Right lobe of liver (tissue), 6 donors: ENCODE measurements around the gene GSG1. TPM values are rescaled to one million over a fixed set of nuclear protein-coding genes. Genes with fewer than 3 reads are reported as not detected.

Source experiments
- ATAC-seq, 4 donors: fragments of 200-7000 bp; cut with Tn5 transposase; one replicate each; pipeline ENCODE4 v1.9.1; 2020; ENCODE audit warnings: mild to moderate bottlenecking in 4 of 4, moderate library complexity in 4 of 4
- DNase-seq, 3 donors: peaks; one replicate each; pipeline ENCODE4 v3.0.0-alpha.2; 2020
- H3K27ac ChIP-seq, 3 donors: fragments of 200-600 bp; one replicate each; pipeline ENCODE4 v1.8.0; 2022
- H3K27me3 ChIP-seq, 2 donors: fragments of 200-600 bp; one replicate each; pipeline ENCODE4 v1.8.0; 2022
- H3K36me3 ChIP-seq, 4 donors: fragments of 200-600 bp; sonication (generic) in 1 of 4; one replicate each; pipeline versions ENCODE4 v1.5.1 to v1.8.0; 2017 to 2022; ENCODE audit warnings: control low read depth in 1 of 4
- H3K4me1 ChIP-seq, 4 donors: fragments of 200-600 bp; sonication (generic) in 1 of 4; one replicate each; pipeline versions ENCODE4 v1.5.1 to v1.8.0; 2017 to 2022; ENCODE audit warnings: control low read depth in 1 of 4
- H3K4me3 ChIP-seq, 3 donors: fragments of 200-600 bp; one replicate each; pipeline ENCODE4 v1.8.0; 2022
- H3K9me3 ChIP-seq, 4 donors: fragments of 200-600 bp; sonication (generic) in 1 of 4; one replicate each; pipeline versions ENCODE4 v1.5.1 to v1.8.0; 2017 to 2022; ENCODE audit warnings: control low read depth in 1 of 4
- POLR2A ChIP-seq: fragments of 450-650 bp; IDR thresholded peaks from one replicate; pipeline ENCODE4 v1.6.1; 2017; ENCODE audit warnings: antibody characterized with exemption, mild to moderate bottlenecking
- WGBS: methylation state at CpG from one replicate; pipeline ENCODE4 v1.1.6; 2018; ENCODE audit warnings: low coverage, low lambda C conversion rate; ENCODE audit not compliant: insufficient coverage; ENCODE audit errors: missing lambda C conversion rate; 5-methylcytosine and 5-hydroxymethylcytosine counted together
- intact Hi-C, 2 donors: fragments of 100-400 bp; cut with DNase I; formaldehyde crosslinking; loops; one replicate each; pipeline versions ENCODE4 v1.11.2 to v1.14.1; 2022
- total RNA-seq, 6 experiments: library from RNA; depleted of rRNA in 2 of 6; stranded (reverse); fragments of >200 nt in 2 of 6; fragmentation: NEBNext Ultra II Directional in 3 of 6; extraction: Animal tissue kit (Norgen Biotek cat#: 25700) in 3 of 6; gene quantifications; one replicate each; pipeline versions ENCODE4 v1.1.0 to v1.2.4, GENCODE V29; 2016 to 2023
- TF ChIP-seq, protein P1 (sequence below), 4 donors: fragments of 200-600 bp in 3 of 4; fragments of 450-650 bp in 1 of 4; IDR thresholded peaks; one replicate each; pipeline versions ENCODE4 v1.5.1 to v1.8.0; 2016 to 2022; ENCODE audit warnings: antibody characterized with exemption in 4 of 4, mild to moderate bottlenecking in 2 of 4
- donor health status: DM: no; HTN: yes; CAD: no.
- donor health status: DM: no; HTN: no; CAD: no.
- donor health status: DM: no; HTN: no; CAD: no.
- donor health status: DM: no; HTN: yes; CAD: no.
- donor health status: DM: no; HTN: yes; CAD: no.

The GSG1 gene
- total RNA-seq, 6 experiments from 2014 or later: not detected

DNA sequence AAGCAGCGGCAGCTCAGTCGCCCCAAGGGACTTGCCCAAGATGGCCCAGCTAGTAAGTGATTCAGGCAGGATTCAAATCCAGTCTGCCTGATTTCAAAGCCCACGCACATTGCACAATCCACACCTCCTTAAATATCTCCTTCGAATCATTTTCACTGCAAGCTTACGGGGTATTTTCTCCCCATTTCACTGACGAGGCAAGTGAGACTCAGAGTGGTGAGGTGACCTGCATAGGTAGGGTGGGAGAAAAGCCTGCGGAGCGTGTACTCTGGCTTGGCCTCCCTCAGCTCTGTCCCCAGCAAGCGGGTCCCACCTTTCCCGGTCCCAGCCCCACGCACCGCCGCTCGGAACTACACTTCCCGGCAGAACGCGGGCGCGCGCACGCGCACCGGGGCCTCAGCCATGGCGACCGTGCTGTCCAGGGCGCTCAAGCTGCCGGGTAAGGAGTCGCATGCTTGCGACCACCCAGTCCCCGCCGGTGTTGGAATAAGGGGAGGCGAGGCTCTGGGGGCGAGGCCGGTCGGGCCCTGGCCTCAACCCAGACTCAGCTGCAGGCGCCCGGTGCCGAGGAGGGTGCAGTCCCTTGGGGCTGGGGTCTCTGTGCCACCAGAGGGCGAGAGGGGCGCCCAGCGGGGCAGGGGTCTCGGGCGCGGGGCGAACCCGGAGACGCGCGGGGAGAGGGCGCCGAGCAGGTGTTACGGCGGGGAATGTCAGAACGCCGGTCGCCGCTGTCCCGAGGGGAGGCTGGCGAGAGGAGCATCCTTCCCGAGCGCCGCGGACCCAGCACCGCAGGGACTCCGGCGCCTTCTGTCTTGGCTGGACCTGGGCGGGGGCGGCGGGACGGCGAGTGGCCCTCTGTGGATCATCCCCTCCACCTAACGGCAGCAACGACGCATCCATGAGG is 59.2 kb downstream of the GSG1 start, which contains the start of gene FAM234B:
TSS of gene FAM234B (plus strand) at position 380 of the 904 bp plus-strand sequence. CDS start at position 403, 23 bp downstream.
- ATAC-seq (peak; percentile 92 to 97 (median 93)), DNase-seq (peak; percentile 81 to 83 (median 82))
- Histone ChIP-seq H3K4me3 (peak within 1 kb of the TSS; percentile 99 to 100 (median 100)), H3K27ac (peak within 1 kb of the TSS in 2 of 3 donors; percentile 45 to 70), H3K36me3 (no peaks in the 10 kb centered on the region), H3K4me1 (peaks cover 0 to 15% (median 0%) of the 10 kb centered on the region in 4 donors), H3K27me3 (no peaks in the 10 kb centered on the region), H3K9me3 (no peaks in the 10 kb centered on the region)
- peak; percentile 23 for TF ChIP-seq POLR2A
- TF ChIP-seq, protein P1, sequence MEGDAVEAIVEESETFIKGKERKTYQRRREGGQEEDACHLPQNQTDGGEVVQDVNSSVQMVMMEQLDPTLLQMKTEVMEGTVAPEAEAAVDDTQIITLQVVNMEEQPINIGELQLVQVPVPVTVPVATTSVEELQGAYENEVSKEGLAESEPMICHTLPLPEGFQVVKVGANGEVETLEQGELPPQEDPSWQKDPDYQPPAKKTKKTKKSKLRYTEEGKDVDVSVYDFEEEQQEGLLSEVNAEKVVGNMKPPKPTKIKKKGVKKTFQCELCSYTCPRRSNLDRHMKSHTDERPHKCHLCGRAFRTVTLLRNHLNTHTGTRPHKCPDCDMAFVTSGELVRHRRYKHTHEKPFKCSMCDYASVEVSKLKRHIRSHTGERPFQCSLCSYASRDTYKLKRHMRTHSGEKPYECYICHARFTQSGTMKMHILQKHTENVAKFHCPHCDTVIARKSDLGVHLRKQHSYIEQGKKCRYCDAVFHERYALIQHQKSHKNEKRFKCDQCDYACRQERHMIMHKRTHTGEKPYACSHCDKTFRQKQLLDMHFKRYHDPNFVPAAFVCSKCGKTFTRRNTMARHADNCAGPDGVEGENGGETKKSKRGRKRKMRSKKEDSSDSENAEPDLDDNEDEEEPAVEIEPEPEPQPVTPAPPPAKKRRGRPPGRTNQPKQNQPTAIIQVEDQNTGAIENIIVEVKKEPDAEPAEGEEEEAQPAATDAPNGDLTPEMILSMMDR (IDR thresholded peaks at IDR 0.05): peak in 1 of 4 donors; percentile 9
- intact Hi-C loops: no loop called here
- WGBS: 11% methylated on average over 10 of the region's 74 CpGs

DNA sequence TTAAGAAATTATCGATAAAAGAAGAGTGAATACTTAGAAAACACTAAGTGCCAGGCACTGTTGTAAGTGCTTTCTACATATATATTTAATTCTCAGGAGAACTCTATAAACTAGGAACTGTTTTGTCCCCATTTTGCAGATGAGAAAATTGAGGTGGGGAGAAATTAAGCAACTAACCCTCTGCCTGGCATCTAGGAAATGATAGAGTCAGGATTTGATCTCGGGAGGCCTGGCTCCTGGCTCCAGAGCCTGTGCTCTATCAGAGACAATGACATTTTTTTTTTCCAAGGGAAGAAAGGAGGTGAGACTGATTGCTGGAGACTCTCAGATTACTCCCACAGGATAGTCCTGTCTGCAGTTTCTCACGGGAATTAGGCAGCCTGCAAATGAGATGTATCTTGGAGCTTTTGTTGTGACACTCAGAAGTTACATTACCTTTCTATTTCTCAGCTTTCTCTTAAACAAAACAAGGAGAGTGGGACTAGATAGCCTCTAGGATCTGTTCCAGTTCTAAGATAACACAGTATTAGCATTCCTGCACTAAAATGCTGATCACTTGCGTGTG is 60.7 kb downstream of the GSG1 start:
- H3K4me1 ChIP-seq: peaks cover 0 to 16% (median 0%) of the 10 kb centered on the region in 4 donors
- TF ChIP-seq, protein P1 (IDR thresholded peaks at IDR 0.05): no peak
- no peak for TF ChIP-seq POLR2A
- 77% methylated on average over 4 of the region's 4 CpGs for WGBS
- intact Hi-C loops: no loop called here
- no peaks in the 10 kb centered on the region for H3K36me3 ChIP-seq
- no peaks in the 10 kb centered on the region for H3K27me3 ChIP-seq
- no peak for ATAC-seq
- H3K9me3 ChIP-seq: no peaks in the 10 kb centered on the region
- H3K27ac ChIP-seq: no peak overlapping the region
- no peak for DNase-seq
- H3K4me3 ChIP-seq: no peak overlapping the region

DNA sequence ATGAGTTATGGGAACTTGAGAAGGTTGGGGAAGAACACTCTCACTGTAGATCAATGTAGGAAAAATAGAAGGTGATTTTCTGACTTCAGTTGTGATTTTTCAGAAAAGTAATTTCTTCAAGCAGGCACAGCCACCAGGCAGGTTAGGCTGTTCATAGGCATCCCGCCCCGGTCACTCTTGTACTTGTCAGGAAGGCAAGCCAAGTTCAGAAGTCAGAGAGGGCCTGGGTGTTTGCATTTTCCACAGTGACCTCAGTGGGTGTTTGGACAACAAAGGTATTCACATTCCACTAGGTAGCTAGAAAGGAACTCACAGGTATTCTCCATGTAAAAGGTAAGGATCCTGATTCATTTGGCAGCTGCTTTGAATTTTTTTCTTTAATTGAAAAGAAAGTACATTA is 62.2 kb downstream of the GSG1 start:
- Histone ChIP-seq H3K4me3 (no peak overlapping the region), H3K9me3 (no peaks in the 10 kb centered on the region), H3K27ac (no peak overlapping the region), H3K27me3 (no peaks in the 10 kb centered on the region), H3K4me1 (peaks cover 0 to 9% (median 0%) of the 10 kb centered on the region in 4 donors), H3K36me3 (no peaks in the 10 kb centered on the region)
- intact Hi-C loops: no loop called here
- DNase-seq: peak in 1 of 3 donors; percentile 22
- ATAC-seq: peak in 3 of 4 donors; percentile 31 to 58 (median 58)
- TF ChIP-seq, protein P1 (IDR thresholded peaks at IDR 0.05): no peak
- TF ChIP-seq POLR2A: no peak
- WGBS: 60% methylated on average over 2 of the region's 2 CpGs

DNA sequence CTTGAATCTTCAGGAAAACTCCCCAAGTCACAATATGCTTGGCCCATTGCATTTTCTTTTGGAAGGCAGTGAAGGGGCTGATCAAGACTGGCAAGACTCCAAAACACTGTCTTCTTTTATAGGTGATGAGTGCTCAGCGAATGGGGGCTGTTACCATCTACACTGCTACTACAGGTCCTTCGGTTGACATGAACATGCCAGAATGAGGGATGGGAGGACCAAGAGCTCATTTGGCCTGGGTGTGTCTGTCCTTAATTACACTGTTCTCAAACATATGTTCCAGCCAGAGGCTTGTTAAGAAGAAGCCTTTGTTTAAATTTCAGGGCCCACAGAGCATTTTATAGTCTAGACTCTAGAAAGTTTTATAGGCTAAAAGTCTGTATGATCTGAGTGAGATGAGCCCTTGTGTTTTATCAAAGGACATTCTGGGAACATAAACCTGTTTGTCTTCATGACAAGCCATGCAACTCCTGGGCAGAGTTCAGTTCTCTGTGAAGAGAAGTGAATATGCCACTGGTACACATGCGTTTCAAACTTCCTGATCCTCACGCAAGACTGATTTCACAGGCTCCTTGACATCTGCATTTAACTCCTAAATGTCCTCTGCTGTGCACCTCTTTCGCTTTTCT is 64.0 kb downstream of the GSG1 start:
- Histone ChIP-seq H3K27me3 (no peaks in the 10 kb centered on the region), H3K27ac (no peak overlapping the region), H3K4me1 (peaks cover 0 to 17% (median 5%) of the 10 kb centered on the region in 4 donors), H3K9me3 (no peaks in the 10 kb centered on the region), H3K4me3 (no peak overlapping the region), H3K36me3 (no peaks in the 10 kb centered on the region)
- TF ChIP-seq, protein P1 (IDR thresholded peaks at IDR 0.05): no peak
- TF ChIP-seq POLR2A: no peak
- ATAC-seq (peak in 3 of 4 donors; percentile 12 to 37 (median 31)), DNase-seq (no peak)
- intact Hi-C loops: no loop called here
- WGBS: 40% methylated on average over 5 of the region's 5 CpGs
